ENCODE data around the gene ADAMTS6. TPM values are rescaled to one million over a fixed set of nuclear protein-coding genes. Genes with fewer than 3 reads are reported as not detected.

ADAMTS6 gene
- total RNA-seq, 4 donors from 2014 or later, result 2.9 to 16.5 (median 7.3) TPM

- H3K27me3 ChIP-seq, result no peaks in the 10 kb centered on the region
- H3K4me3 ChIP-seq, result no peak overlapping the region
- WGBS, 2 donors, result 68 to 69% methylated on average over 1 of the region's 1 CpG
- no peak for DNase-seq (ENCODE audit: low spot score in 2 of 2)
- no peaks in the 10 kb centered on the region for H3K36me3 ChIP-seq
- no peaks in the 10 kb centered on the region for H3K4me1 ChIP-seq
- H3K9me3 ChIP-seq, result no peaks in the 10 kb centered on the region
- no peak overlapping the region for H3K27ac ChIP-seq
- TF ChIP-seq EP300 (IDR thresholded peaks at IDR 0.05) (no peak), POLR2A (IDR thresholded peaks at IDR 0.05) (no peak)
- TF ChIP-seq, protein P1, sequence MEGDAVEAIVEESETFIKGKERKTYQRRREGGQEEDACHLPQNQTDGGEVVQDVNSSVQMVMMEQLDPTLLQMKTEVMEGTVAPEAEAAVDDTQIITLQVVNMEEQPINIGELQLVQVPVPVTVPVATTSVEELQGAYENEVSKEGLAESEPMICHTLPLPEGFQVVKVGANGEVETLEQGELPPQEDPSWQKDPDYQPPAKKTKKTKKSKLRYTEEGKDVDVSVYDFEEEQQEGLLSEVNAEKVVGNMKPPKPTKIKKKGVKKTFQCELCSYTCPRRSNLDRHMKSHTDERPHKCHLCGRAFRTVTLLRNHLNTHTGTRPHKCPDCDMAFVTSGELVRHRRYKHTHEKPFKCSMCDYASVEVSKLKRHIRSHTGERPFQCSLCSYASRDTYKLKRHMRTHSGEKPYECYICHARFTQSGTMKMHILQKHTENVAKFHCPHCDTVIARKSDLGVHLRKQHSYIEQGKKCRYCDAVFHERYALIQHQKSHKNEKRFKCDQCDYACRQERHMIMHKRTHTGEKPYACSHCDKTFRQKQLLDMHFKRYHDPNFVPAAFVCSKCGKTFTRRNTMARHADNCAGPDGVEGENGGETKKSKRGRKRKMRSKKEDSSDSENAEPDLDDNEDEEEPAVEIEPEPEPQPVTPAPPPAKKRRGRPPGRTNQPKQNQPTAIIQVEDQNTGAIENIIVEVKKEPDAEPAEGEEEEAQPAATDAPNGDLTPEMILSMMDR (IDR thresholded peaks at IDR 0.05), result no peak
Observed at GRCh38 chr5:65356274-65356673, 125.4 kb downstream of the ADAMTS6 start.

GRCh38 chr5:65355301-65355700 lies 126.4 kb downstream of the ADAMTS6 start:
- no peaks in the 10 kb centered on the region for H3K36me3 ChIP-seq
- H3K4me1 ChIP-seq, result no peaks in the 10 kb centered on the region
- no peaks in the 10 kb centered on the region for H3K9me3 ChIP-seq
- no peak for DNase-seq (ENCODE audit: low spot score in 2 of 2)
- H3K4me3 ChIP-seq, result no peak overlapping the region
- TF ChIP-seq POLR2A (IDR thresholded peaks at IDR 0.05), result no peak
- no peak for TF ChIP-seq EP300 (IDR thresholded peaks at IDR 0.05)
- TF ChIP-seq, protein P1 (IDR thresholded peaks at IDR 0.05), result no peak
- no peak overlapping the region for H3K27ac ChIP-seq
- H3K27me3 ChIP-seq, result no peaks in the 10 kb centered on the region
- WGBS, 2 donors, result 79 to 81% methylated on average over 1 of the region's 1 CpG

- Histone ChIP-seq H3K4me1 (no peaks in the 10 kb centered on the region), H3K4me3 (no peak overlapping the region), H3K9me3 (peaks cover 0 to 44% (median 8%) of the 10 kb centered on the region in 4 donors), H3K27ac (no peak overlapping the region), H3K27me3 (no peaks in the 10 kb centered on the region), H3K36me3 (no peaks in the 10 kb centered on the region)
- no peak for DNase-seq (ENCODE audit: low spot score in 2 of 2)
- TF ChIP-seq POLR2A (IDR thresholded peaks at IDR 0.05) (no peak), EP300 (IDR thresholded peaks at IDR 0.05) (no peak)
- TF ChIP-seq, protein P1 (IDR thresholded peaks at IDR 0.05), result no peak
Observed at GRCh38 chr5:65341835-65342234, 139.9 kb downstream of the ADAMTS6 start.

- Histone ChIP-seq H3K36me3 (no peaks in the 10 kb centered on the region), H3K4me1 (no peaks in the 10 kb centered on the region), H3K4me3 (no peak overlapping the region), H3K9me3 (peaks cover 0 to 44% (median 8%) of the 10 kb centered on the region in 4 donors), H3K27ac (no peak overlapping the region), H3K27me3 (no peaks in the 10 kb centered on the region)
- TF ChIP-seq EP300 (IDR thresholded peaks at IDR 0.05) (no peak), POLR2A (IDR thresholded peaks at IDR 0.05) (no peak)
- TF ChIP-seq, protein P1 (IDR thresholded peaks at IDR 0.05), result no peak
- WGBS, 2 donors, result 82 to 100% methylated on average over 2 to 3 of the region's 3 CpGs
- DNase-seq (ENCODE audit: low spot score in 2 of 2), result no peak
Observed at GRCh38 chr5:65338606-65339151, 143.0 kb downstream of the ADAMTS6 start.

GRCh38 chr5:65334077-65334476 lies 147.6 kb downstream of the ADAMTS6 start:
- WGBS, 2 donors, result 78 to 87% methylated on average over 4 of the region's 4 CpGs

More at GRCh38 chr5:65334077-65334476, 147.6 kb downstream of the ADAMTS6 start:
- Histone ChIP-seq H3K4me3 (no peak overlapping the region), H3K27ac (no peak overlapping the region), H3K27me3 (no peaks in the 10 kb centered on the region), H3K9me3 (peaks cover 0 to 7% (median 0%) of the 10 kb centered on the region in 4 donors), H3K4me1 (peaks cover 0 to 6% (median 0%) of the 10 kb centered on the region in 4 donors), H3K36me3 (no peaks in the 10 kb centered on the region)
- no peak for DNase-seq (ENCODE audit: low spot score in 2 of 2)
- TF ChIP-seq POLR2A (IDR thresholded peaks at IDR 0.05) (no peak), EP300 (IDR thresholded peaks at IDR 0.05) (no peak)
- TF ChIP-seq, protein P1 (IDR thresholded peaks at IDR 0.05), result no peak

Data from tibial nerve (tissue), 4 donors.